ENCODE data around the gene OSBPL10.

The OSBPL10 gene

DNA sequence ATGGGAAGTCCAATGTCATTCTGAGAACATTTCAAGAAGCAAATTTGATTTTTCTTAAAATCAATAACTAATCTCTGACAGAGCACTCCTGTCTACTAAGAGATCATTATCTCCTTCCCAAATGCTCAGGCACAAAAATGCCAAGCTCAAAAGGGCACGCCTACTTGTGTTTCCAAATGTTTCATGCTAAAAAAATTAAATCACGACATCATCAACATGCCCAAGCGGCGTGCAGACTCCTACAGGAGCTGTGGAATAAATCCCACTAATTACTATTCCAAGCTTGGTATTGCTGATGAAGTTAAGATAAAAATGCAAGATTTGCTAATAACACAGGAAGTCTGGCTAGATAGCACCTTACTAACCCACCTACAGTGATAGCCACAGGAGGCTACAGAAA, 140.8 kb downstream of the OSBPL10 start:
- no peak for DNase-seq

- no peak for DNase-seq
Measured at GRCh38 chr3:31839144-31839917, 141.7 kb downstream of the OSBPL10 start.

- no peak for DNase-seq
Measured at GRCh38 chr3:31836131-31837075, 144.7 kb downstream of the OSBPL10 start.

GRCh38 chr3:31833391-31834190, 147.5 kb downstream of the OSBPL10 start:
- DNase-seq, result no peak

DNA sequence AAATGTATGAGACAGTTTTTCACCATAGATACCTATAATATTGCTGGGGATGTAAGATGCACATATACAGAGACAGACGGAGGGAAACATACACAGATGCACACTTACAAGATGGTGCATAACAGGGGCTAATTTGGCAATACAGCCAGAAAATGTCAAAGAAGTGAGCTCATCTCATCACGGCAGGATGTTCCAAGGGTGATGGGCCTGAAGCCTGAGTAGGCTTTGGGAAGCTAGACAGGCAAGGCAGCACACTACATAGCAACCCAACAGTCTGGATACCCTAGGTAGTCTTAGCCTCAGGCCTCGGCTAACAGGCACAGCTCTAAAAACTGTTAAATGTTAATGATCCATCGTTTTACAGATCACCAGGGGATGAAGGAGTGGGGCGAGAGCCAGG, 148.5 kb downstream of the OSBPL10 start:
- no peak for DNase-seq

DNA sequence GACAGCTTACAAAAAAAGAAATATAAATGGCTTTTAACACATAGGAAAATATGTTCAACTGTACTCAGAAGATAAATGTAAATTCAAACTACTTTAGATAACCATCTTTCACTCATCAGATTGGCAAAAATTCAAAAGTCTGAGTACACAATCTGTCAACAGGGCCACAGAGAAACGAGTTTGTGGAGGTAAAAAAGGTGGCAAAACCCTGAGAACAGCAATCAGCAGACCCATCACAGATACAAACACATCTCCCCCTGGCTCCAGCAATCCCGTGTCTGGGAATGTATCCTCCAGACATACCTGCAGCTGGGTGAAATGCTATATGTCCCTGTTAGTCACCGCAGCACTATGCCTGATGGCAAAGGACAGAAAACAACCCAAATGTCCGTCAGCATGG, 149.5 kb downstream of the OSBPL10 start:
- no peak for DNase-seq

DNA sequence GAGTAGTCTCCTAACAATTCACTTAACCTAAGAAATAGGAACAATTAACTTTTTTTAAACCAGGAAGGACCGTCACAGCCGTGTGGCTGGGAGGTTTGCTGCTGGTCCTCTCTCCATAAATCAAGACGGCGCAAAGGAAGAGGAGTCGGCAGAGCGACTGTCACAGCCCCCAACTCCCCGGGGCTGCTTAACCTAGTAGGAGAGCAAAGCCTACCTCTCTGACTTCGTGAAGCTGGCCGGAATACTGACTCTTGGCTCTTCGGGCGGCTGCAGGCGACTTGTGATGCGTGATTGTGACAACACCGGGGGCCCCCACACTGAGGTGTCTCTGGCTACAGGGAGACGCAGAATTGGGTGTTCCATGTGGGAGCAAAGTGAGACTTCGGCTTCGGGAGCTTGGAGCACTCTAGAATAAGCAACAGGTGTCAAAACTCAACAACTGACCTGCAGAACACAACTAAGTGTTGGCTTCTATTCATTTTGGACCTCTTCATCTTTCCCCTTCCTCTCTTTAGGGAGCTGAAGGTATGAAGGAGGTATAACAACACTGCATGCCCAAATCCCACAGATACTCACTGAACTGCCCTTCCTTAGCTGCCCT, 151.1 kb downstream of the OSBPL10 start:
- no peak for DNase-seq

DNA sequence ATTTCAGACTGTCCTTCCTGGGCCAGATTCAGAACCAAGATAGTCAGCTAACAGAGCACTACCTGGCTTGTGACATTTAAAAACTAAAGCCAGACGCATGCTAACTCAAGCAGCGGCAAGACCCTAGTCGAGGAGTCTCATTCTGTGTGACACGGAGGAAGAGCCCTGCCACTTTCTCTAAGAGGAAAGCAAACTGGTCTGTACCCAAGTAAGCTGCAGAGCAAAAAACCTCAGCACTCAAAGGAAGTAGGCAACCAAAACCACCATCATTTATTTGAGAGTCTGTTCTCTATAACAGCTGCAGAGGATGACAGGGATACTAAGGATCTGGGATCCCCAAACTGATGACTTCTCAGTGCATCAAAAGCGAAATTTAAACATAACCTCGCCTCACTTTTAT, 152.1 kb downstream of the OSBPL10 start:
- DNase-seq, result no peak

GRCh38 chr3:31828007-31828406, 153.1 kb downstream of the OSBPL10 start:
- no peak for DNase-seq

DNA sequence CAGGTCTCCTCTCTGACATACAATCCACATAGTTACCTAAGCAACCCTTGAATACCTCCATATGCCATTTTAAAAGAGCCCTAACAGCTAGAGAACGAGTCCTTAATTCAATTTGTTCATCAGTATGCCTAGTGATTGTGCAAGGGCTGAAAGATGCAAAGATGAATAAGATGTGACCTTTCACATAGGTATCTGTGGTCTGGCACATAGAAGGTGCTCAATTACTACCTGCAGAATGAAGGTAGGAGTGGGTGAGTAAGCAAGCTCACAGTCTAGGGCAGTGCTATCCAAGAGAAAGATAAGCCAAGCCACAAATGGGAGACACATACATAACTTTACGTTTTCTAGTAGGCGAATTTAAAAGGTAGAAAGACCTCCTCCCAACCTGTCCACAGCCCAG, 157.9 kb downstream of the OSBPL10 start:
- no peak for DNase-seq

DNA sequence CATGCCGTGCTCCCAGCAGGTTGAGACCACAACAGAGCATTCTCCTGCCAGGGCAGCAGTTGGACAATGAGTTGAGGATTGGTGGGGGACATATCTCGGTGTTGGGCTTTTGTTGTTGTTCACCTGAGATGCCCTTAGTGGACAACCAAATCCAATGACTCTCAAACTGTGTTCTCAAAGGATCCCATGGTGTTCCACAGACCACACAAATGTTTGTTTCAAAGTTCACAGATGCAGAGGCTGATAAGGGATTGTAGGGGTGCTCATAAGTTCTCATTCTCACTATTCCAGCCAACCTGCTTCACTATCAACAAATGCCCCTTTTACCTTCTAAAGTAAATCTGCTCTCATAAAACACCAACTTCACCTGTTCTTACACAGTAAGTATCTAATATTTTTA, 159.9 kb downstream of the OSBPL10 start:
- no peak for DNase-seq

GRCh38 chr3:31819441-31819840, 161.6 kb downstream of the OSBPL10 start:
- DNase-seq, result no peak

- no peak for DNase-seq
Measured at GRCh38 chr3:31817411-31817966, 163.6 kb downstream of the OSBPL10 start.

GRCh38 chr3:31815631-31816440, 165.2 kb downstream of the OSBPL10 start:
- DNase-seq, result no peak

GRCh38 chr3:31815006-31815405, 166.1 kb downstream of the OSBPL10 start:
- DNase-seq, result no peak

DNA sequence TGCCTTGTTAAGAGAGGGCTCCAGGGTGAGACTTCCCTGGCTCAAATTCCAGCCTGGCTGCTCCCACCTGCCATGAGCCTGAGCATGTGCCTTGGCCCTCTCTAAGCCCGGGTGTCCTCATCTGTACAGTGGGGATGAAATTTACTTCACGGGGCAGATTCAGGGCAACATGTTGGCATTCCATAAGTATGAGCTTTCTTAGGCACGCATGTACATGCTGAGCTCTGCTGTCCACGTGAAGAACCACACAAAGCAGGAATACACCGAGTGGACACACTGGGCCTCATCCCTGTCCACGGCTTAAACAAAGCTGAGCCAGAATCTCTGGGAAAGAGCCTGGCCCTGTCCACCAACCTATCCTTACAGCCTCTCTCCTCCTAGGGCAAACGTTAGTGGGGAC, 167.4 kb downstream of the OSBPL10 start:
- no peak for DNase-seq

DNA sequence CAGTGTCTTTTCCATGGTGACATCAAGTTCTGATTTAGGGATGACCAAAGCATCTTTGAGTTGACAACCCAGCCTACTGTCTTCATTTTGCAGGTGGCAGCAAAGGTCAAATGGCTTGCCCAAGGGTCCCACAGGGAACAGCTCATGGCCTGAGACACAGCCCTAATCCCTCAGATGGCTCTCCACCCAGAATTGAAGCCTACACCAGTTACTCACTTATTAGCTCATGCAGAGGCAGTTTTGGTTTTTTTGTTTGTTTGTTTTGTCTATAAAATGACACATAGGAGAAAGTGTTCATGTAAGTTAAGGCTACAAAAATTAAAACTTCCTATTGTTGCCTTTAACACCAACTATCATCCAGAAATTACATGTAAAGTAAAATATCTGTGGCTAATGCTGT, 167.9 kb downstream of the OSBPL10 start:
- no peak for DNase-seq

GRCh38 chr3:31810991-31811433, 170.1 kb downstream of the OSBPL10 start:
- no peak for DNase-seq

DNA sequence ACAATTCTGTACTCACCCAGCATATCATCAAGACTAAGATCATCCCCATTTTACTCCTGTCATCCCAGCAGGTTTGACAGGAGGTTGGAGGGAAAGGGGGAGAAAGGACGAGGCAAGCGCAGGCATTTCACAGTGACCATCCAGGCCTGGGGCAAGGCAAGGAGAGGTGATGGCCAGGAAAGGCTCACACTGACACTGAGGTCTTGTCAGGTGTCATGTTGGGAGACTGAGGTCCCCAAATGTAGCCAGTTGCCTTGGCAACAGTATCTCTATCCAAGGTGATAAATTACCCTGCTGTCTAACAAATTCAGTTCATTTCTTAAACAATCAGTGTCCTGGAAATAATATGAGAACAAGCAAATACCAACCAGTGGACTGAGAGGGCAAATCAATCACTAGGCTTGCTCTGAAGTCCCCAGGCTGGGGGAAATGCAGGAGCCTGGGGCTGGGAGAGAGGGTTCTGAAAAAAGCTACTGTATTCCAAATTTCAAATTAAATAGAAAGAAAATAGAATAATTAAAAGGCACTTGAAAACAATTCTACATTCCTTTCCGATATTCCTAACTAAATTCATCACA, 172.8 kb downstream of the OSBPL10 start:
- no peak for DNase-seq

- no peak for DNase-seq
Measured at GRCh38 chr3:31804251-31805051, 176.6 kb downstream of the OSBPL10 start.

All from fibroblast of skin of right quadriceps (primary cell).